Ishikawa (cell line): Measurements from ENCODE around the gene LAIR1.

Experiments
- CEBPB ChIP-seq: IDR thresholded peaks from 2 replicates; pipeline ENCODE4 v1.6.1; 2012
- CREB1 ChIP-seq: IDR thresholded peaks from 2 replicates; pipeline ENCODE4 v1.6.1; 2012; ENCODE audit warnings: low read depth
- EGR1 ChIP-seq: IDR thresholded peaks from 2 replicates; pipeline ENCODE4 v1.6.1; 2012
- EP300 ChIP-seq: IDR thresholded peaks from 2 replicates; pipeline ENCODE4 v1.6.1; 2012; ENCODE audit warnings: borderline replicate concordance
- FOXM1 ChIP-seq: IDR thresholded peaks from 2 replicates; pipeline ENCODE4 v1.6.1; 2012; ENCODE audit warnings: low read depth, borderline replicate concordance
- NFIC ChIP-seq: IDR thresholded peaks from 2 replicates; pipeline ENCODE4 v1.6.1; 2012
- RAD21 ChIP-seq: IDR thresholded peaks from 2 replicates; pipeline ENCODE4 v1.6.1; 2012; ENCODE audit warnings: low read depth
- TAF1 ChIP-seq: IDR thresholded peaks from 2 replicates; pipeline ENCODE4 v1.6.1; 2012; ENCODE audit warnings: low read depth, mild to moderate bottlenecking
- TCF12 ChIP-seq: IDR thresholded peaks from 2 replicates; pipeline ENCODE4 v1.6.1; 2012; ENCODE audit warnings: low read depth
- TEAD4 ChIP-seq: IDR thresholded peaks from 2 replicates; pipeline ENCODE4 v1.6.1; 2012
- YY1 ChIP-seq: IDR thresholded peaks from 2 replicates; pipeline ENCODE4 v1.6.1; 2012; ENCODE audit warnings: low read depth
- ZBTB7A ChIP-seq: IDR thresholded peaks from 2 replicates; pipeline ENCODE4 v1.6.1; 2012; ENCODE audit warnings: low read depth
- TF ChIP-seq, protein P1 (sequence below): IDR thresholded peaks from 2 replicates; pipeline ENCODE4 v1.6.1; 2012
- TF ChIP-seq, protein P2 (sequence below): IDR thresholded peaks from 2 replicates; pipeline ENCODE4 v1.6.1; 2012; ENCODE audit warnings: low read depth, mild to moderate bottlenecking
- TF ChIP-seq, protein P3 (sequence below): IDR thresholded peaks from 2 replicates; pipeline ENCODE4 v1.6.1; 2012

LAIR1 gene

DNA sequence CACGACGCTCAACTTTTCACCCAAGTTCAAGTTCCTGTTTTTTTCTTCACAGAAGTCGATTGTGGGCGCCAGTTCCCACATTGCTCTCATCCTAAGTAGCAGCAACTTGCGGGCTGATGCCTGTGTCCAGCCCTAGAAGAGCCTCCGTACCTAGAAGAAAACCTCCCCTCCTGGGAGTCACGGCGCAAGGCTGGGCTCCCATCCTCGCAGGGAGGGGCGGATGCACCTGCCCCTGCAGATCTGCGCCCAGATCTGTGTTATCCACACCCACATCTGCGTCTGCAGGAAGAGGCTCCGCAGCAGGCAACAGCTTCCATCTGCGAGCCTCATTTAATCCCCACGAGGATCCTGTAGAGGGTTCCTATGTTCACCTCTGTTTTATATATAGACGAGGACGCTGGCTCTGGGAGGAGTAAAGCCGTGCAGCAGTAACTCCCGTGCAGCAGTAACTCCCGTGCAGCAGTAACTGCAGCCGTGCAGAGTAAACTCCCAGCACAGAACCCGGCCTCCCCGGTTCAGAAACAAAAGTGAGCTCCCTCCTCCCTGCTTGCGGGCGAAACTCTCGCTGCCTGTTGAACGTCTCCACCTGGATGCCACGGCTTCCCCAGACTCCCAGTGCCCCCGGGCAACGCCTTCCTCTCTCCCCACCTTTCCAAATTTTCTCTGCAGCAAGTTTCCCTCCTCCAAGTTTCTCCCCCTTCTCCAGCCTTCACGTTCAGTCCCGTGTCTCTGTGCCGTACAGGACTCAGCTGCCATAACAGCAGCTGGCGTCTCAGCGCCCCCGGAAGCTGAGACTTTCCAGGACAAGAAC, 23.5 kb upstream of the LAIR1 start:
- TF ChIP-seq NFIC: no peak
- TF ChIP-seq TCF12: no peak
- TF ChIP-seq TAF1: no peak
- TF ChIP-seq CEBPB: no peak
- TF ChIP-seq YY1: no peak
- TF ChIP-seq ZBTB7A: no peak
- TF ChIP-seq CREB1: no peak
- TF ChIP-seq, protein P1, sequence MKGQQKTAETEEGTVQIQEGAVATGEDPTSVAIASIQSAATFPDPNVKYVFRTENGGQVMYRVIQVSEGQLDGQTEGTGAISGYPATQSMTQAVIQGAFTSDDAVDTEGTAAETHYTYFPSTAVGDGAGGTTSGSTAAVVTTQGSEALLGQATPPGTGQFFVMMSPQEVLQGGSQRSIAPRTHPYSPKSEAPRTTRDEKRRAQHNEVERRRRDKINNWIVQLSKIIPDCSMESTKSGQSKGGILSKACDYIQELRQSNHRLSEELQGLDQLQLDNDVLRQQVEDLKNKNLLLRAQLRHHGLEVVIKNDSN: no peak
- TF ChIP-seq TEAD4: no peak

DNA sequence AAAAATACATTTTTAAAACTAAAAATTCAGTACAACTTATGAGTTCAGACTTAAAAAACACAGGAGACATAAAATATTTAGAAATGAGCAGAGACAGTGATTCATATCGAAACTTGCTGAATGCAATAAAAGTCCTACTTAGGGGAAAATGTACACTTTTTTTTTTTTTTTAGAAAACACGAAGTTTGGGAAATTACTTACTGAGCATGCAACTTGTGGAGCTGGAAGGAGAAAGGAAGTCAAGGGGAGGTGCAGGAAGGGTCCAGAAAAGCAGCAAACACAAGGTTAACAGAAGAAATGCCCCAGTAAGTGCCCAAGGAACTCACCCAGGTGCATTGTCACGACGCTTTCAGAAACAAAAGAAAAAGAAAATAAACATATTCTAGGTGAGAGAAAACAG, 18.6 kb upstream of the LAIR1 start:
- TF ChIP-seq, protein P2, sequence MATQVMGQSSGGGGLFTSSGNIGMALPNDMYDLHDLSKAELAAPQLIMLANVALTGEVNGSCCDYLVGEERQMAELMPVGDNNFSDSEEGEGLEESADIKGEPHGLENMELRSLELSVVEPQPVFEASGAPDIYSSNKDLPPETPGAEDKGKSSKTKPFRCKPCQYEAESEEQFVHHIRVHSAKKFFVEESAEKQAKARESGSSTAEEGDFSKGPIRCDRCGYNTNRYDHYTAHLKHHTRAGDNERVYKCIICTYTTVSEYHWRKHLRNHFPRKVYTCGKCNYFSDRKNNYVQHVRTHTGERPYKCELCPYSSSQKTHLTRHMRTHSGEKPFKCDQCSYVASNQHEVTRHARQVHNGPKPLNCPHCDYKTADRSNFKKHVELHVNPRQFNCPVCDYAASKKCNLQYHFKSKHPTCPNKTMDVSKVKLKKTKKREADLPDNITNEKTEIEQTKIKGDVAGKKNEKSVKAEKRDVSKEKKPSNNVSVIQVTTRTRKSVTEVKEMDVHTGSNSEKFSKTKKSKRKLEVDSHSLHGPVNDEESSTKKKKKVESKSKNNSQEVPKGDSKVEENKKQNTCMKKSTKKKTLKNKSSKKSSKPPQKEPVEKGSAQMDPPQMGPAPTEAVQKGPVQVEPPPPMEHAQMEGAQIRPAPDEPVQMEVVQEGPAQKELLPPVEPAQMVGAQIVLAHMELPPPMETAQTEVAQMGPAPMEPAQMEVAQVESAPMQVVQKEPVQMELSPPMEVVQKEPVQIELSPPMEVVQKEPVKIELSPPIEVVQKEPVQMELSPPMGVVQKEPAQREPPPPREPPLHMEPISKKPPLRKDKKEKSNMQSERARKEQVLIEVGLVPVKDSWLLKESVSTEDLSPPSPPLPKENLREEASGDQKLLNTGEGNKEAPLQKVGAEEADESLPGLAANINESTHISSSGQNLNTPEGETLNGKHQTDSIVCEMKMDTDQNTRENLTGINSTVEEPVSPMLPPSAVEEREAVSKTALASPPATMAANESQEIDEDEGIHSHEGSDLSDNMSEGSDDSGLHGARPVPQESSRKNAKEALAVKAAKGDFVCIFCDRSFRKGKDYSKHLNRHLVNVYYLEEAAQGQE: no peak
- TF ChIP-seq EP300 (no peak), FOXM1 (no peak), NFIC (no peak), YY1 (no peak), CREB1 (no peak), ZBTB7A (no peak), TEAD4 (no peak), TAF1 (no peak), RAD21 (no peak)
- TF ChIP-seq, protein P3, sequence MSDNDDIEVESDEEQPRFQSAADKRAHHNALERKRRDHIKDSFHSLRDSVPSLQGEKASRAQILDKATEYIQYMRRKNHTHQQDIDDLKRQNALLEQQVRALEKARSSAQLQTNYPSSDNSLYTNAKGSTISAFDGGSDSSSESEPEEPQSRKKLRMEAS: no peak

DNA sequence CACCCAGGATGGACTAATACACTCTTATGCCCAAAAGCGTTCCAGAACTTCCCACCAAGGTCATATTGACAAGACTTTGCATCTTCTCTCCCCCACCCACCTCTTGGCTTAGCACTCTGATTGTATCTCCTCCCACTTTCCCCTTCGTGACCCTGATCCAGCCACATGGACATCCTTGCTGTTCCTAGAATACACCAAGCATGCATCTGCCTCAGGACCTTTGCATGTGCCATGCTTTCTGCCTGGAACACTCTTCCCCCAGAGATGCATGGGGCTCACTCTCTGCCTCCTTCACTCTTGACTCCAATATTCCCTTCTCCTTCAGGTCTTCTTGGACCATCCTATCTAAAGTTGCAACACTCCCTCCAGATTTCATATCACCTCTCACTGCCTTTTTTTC, 16.2 kb upstream of the LAIR1 start:
- TF ChIP-seq, protein P3: no peak
- TF ChIP-seq TCF12: no peak
- TF ChIP-seq TEAD4: no peak
- TF ChIP-seq, protein P1: no peak
- TF ChIP-seq RAD21: no peak
- TF ChIP-seq, protein P2: no peak
- no peak for TF ChIP-seq YY1
- no peak for TF ChIP-seq TAF1
- no peak for TF ChIP-seq ZBTB7A
- no peak for TF ChIP-seq EP300
- TF ChIP-seq NFIC: no peak
- TF ChIP-seq CREB1: no peak
- TF ChIP-seq FOXM1: no peak
- no peak for TF ChIP-seq EGR1
- no peak for TF ChIP-seq CEBPB

DNA sequence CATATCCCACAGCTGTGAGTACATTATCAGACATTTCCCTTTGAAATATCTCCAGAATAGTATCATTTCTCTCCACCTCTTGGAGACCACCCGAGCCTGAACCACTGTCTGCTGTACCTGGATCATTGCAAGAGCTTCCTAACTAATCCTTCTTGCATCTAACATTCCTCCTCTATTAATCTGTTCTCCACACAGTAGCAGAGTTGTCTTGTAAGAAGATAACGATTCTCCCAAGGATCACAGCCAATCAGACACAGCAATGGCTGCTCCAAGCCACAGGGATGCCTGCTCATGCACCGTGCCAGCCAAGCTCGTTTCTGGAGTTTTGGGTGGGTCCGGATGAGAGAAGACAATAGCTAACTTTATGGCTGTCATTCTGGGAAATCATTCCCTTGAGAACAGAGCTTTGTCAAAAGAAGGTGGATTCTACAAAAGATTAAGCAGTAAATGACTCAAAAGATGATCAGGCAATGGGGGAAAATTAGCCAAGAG, 14.5 kb upstream of the LAIR1 start:
- TF ChIP-seq TAF1 (no peak), TEAD4 (no peak), RAD21 (no peak), ZBTB7A (no peak), TCF12 (no peak)
- TF ChIP-seq, protein P1: no peak
- TF ChIP-seq, protein P2: no peak
- TF ChIP-seq, protein P3: no peak
